Gastrocnemius medialis (tissue), 4 donors: ENCODE results near the gene CEBPB. TPM values are rescaled to one million over a fixed set of nuclear protein-coding genes. Genes with fewer than 3 reads are reported as not detected.
A peak's percentile ranks its signal among the peaks of the same experiment; 100 is the strongest.

Experiments used
- ATAC-seq, 2 donors: fragments of 150-250 bp; one replicate each; pipeline ENCODE4 v1.9.1; 2016
- DNase-seq, 2 donors: peaks; one replicate each; pipeline ENCODE4 v3.0.0-alpha.2; 2019
- H3K27ac ChIP-seq, 4 donors: fragments of 200-600 bp; sonication (generic); 1 replicate in 1 of 4; 2 replicates in 3 of 4; pipeline ENCODE4 v1.5.1; 2016 to 2018; ENCODE audit warnings: mild to moderate bottlenecking in 2 of 4, moderate library complexity in 1 of 4
- H3K27me3 ChIP-seq, 3 donors: fragments of 200-600 bp; sonication (generic) in 2 of 3; 1 replicate in 1 of 3; 2 replicates in 2 of 3; pipeline versions ENCODE4 v1.5.1 to v1.6.0; 2016 to 2019; ENCODE audit warnings: mild to moderate bottlenecking in 1 of 3, moderate library complexity in 1 of 3
- H3K36me3 ChIP-seq, 2 donors: fragments of 200-600 bp; sonication (generic) in 1 of 2; one replicate each; pipeline ENCODE4 v1.5.1; 2017 to 2018
- H3K4me1 ChIP-seq, 2 donors: fragments of 200-600 bp; sonication (generic) in 1 of 2; one replicate each; pipeline ENCODE4 v1.5.1; 2016 to 2017; ENCODE audit warnings: mild to moderate bottlenecking in 2 of 2
- H3K4me3 ChIP-seq, 4 donors: fragments of 200-600 bp; sonication (generic) in 3 of 4; 1 replicate in 1 of 4; 2 replicates in 3 of 4; pipeline ENCODE4 v1.5.1; 2016 to 2019; ENCODE audit warnings: mild to moderate bottlenecking in 2 of 4
- H3K9me3 ChIP-seq, 3 donors: fragments of 200-600 bp; sonication (generic) in 2 of 3; 1 replicate in 1 of 3; 2 replicates in 2 of 3; pipeline ENCODE4 v1.5.1; 2016 to 2019
- CTCF ChIP-seq, 5 experiments: fragments of 450-650 bp in 3 of 5; fragments of 200-600 bp in 2 of 5; sonication (generic) in 2 of 5; IDR thresholded peaks in 4 of 5; conservative IDR thresholded peaks in 1 of 5; 1 replicate in 4 of 5; 2 replicates in 1 of 5; pipeline ENCODE4 v1.5.1; 2016 to 2019; ENCODE audit warnings: antibody characterized with exemption in 5 of 5, mild to moderate bottlenecking in 3 of 5, moderate library complexity in 3 of 5
- POLR2A ChIP-seq, 2 donors: fragments of 450-650 bp; IDR thresholded peaks; one replicate each; pipeline ENCODE4 v1.6.1; 2017; ENCODE audit warnings: antibody characterized with exemption in 2 of 2, mild to moderate bottlenecking in 2 of 2, moderate library complexity in 2 of 2
- in situ Hi-C, 4 donors: fragments of 200-750 bp; cut with MboI; loops; one replicate each; pipeline versions ENCODE4 v1.15.0 to v1.8.0; 2017; ENCODE audit warnings: low sequenced_read_pairs in 4 of 4
- intact Hi-C: fragments of 100-400 bp; cut with DNase I; formaldehyde crosslinking; loops from one replicate; pipeline ENCODE4 v1.15.1; 2023; ENCODE audit warnings: low total_unique reads
- total RNA-seq, 4 donors: library from RNA; depleted of rRNA; stranded (reverse); fragments of >200 nt; gene quantifications; one replicate each; pipeline versions ENCODE4 v1.1.0 to v1.2.3, GENCODE V29; 2016

CEBPB gene
- total RNA-seq, 4 donors from 2014 or later, result 219 to 434 (median 321) TPM

GRCh38 chr20:50186151-50186885 lies 4.3 kb upstream of the CEBPB start:
- Histone ChIP-seq H3K4me1 (peaks cover 5 to 15% of the 10 kb centered on the region in 2 donors), H3K36me3 (no peaks in the 10 kb centered on the region), H3K9me3 (no peaks in the 10 kb centered on the region), H3K27ac (peak overlapping the region; percentile 91 to 100 (median 97)), H3K27me3 (no peaks in the 10 kb centered on the region), H3K4me3 (no peak overlapping the region)
- in situ Hi-C loops, result loop anchor here (5.0 to 25.0 kb wide), 4 partner anchors 276 to 576 kb away; no protein-coding TSS in a partner anchor
- ATAC-seq (peak; percentile 36 to 40), DNase-seq (peak; percentile 79 to 92)
- TF ChIP-seq POLR2A (IDR thresholded peaks at IDR 0.05) (no peak), CTCF (IDR thresholded peaks at IDR 0.05 in 4 of 5, conservative IDR thresholded peaks at IDR 0.05 in 1 of 5) (peak; percentile 98 to 99 (median 99))
- intact Hi-C loops, result loop anchor here (1.0 to 5.0 kb wide), 4 partner anchors 274 to 561 kb away; no protein-coding TSS in a partner anchor

GRCh38 chr20:50186987-50187402 lies 3.6 kb upstream of the CEBPB start:
- DNase-seq, result peak in 1 of 2 donors; percentile 48
- H3K4me3 ChIP-seq, result no peak overlapping the region
- no peak for TF ChIP-seq CTCF (IDR thresholded peaks at IDR 0.05 in 4 of 5, conservative IDR thresholded peaks at IDR 0.05 in 1 of 5)
- no peak for TF ChIP-seq POLR2A (IDR thresholded peaks at IDR 0.05)
- intact Hi-C loops (loop anchor here (1.0 to 5.0 kb wide), 4 partner anchors 273 to 560 kb away; no protein-coding TSS in a partner anchor), in situ Hi-C loops (loop anchor here (5.0 to 25.0 kb wide), 4 partner anchors 275 to 575 kb away; no protein-coding TSS in a partner anchor)
- H3K27me3 ChIP-seq, result no peaks in the 10 kb centered on the region
- no peaks in the 10 kb centered on the region for H3K36me3 ChIP-seq
- no peak for ATAC-seq
- no peaks in the 10 kb centered on the region for H3K9me3 ChIP-seq
- peaks cover 5 to 15% of the 10 kb centered on the region in 2 donors for H3K4me1 ChIP-seq
- H3K27ac ChIP-seq, result peak overlapping the region; percentile 91 to 100 (median 97)

- peak overlapping the region; percentile 91 to 100 (median 97) for H3K27ac ChIP-seq
- H3K36me3 ChIP-seq, result peaks cover 0 to 2% of the 10 kb centered on the region in 2 donors
- peaks cover 5 to 15% of the 10 kb centered on the region in 2 donors for H3K4me1 ChIP-seq
- no peak overlapping the region for H3K4me3 ChIP-seq
- in situ Hi-C loops (loop anchor here (5.0 to 25.0 kb wide), 4 partner anchors 275 to 575 kb away; no protein-coding TSS in a partner anchor), intact Hi-C loops (loop anchor here (5.0 kb wide), 1 partner anchor 560 kb away; no protein-coding TSS in a partner anchor)
- H3K27me3 ChIP-seq, result no peaks in the 10 kb centered on the region
- DNase-seq, result peak in 1 of 2 donors; percentile 63
- peak in 1 of 2 donors; percentile 27 for TF ChIP-seq POLR2A (IDR thresholded peaks at IDR 0.05)
- TF ChIP-seq CTCF (IDR thresholded peaks at IDR 0.05 in 4 of 5, conservative IDR thresholded peaks at IDR 0.05 in 1 of 5), result no peak
- no peak for ATAC-seq
- no peaks in the 10 kb centered on the region for H3K9me3 ChIP-seq
Measured at GRCh38 chr20:50187403-50188051, 3.1 kb upstream of the CEBPB start.

- H3K27ac ChIP-seq, result peak overlapping the region; percentile 91 to 100 (median 97)
- H3K4me3 ChIP-seq, result no peak overlapping the region
- intact Hi-C loops, result loop anchor here (5.0 kb wide), 1 partner anchor 559 kb away; no protein-coding TSS in a partner anchor
- DNase-seq (no peak), ATAC-seq (no peak)
- no peaks in the 10 kb centered on the region for H3K27me3 ChIP-seq
- peaks cover 0 to 10% of the 10 kb centered on the region in 2 donors for H3K36me3 ChIP-seq
- no peaks in the 10 kb centered on the region for H3K9me3 ChIP-seq
- TF ChIP-seq CTCF (IDR thresholded peaks at IDR 0.05 in 4 of 5, conservative IDR thresholded peaks at IDR 0.05 in 1 of 5) (no peak), POLR2A (IDR thresholded peaks at IDR 0.05) (no peak)
- H3K4me1 ChIP-seq, result peaks cover 5 to 15% of the 10 kb centered on the region in 2 donors
- in situ Hi-C loops, result loop anchor here (5.0 to 25.0 kb wide), 4 partner anchors 274 to 574 kb away; no protein-coding TSS in a partner anchor
Measured at GRCh38 chr20:50188287-50188688, 2.3 kb upstream of the CEBPB start.
